Measurements from ENCODE around the gene FSTL4.
"Not testable (repeated sequence)": the region's sequence is repeated elsewhere in the genome, so short reads cannot be mapped to it uniquely, and the experiment has no call there.

FSTL4 gene

GRCh38 chr5:133170756-133171387 is 441.5 kb downstream of the FSTL4 start:
- DNase-seq (ENCODE audit: low spot score): not testable (repeated sequence)

- DNase-seq (ENCODE audit: low spot score): no peak
Observed at GRCh38 chr5:133164759-133165158, 447.6 kb downstream of the FSTL4 start.

- no peak for DNase-seq (ENCODE audit: low spot score)
Observed at GRCh38 chr5:133163839-133164238, 448.5 kb downstream of the FSTL4 start.

GRCh38 chr5:133159543-133159942 is 452.8 kb downstream of the FSTL4 start:
- DNase-seq (ENCODE audit: low spot score): no peak

- no peak for DNase-seq (ENCODE audit: low spot score)
Observed at GRCh38 chr5:133155326-133155969, 456.9 kb downstream of the FSTL4 start.

- DNase-seq (ENCODE audit: low spot score): no peak
Observed at GRCh38 chr5:133154274-133155075, 457.9 kb downstream of the FSTL4 start.

GRCh38 chr5:133150909-133151544 is 461.3 kb downstream of the FSTL4 start:
- DNase-seq (ENCODE audit: low spot score): no peak

- DNase-seq (ENCODE audit: low spot score): no peak
Observed at GRCh38 chr5:133149345-133149744, 463.0 kb downstream of the FSTL4 start.

GRCh38 chr5:133147815-133148567 is 464.4 kb downstream of the FSTL4 start:
- no peak for DNase-seq (ENCODE audit: low spot score)

- DNase-seq (ENCODE audit: low spot score): no peak
Observed at GRCh38 chr5:133147411-133147810, 464.9 kb downstream of the FSTL4 start.

All from left forelimb (tissue), 1 donor.